Measurements from ENCODE around the gene STPG1. TPM values are rescaled to one million over a fixed set of nuclear protein-coding genes. Genes with fewer than 3 reads are reported as not detected.

Gene STPG1
- total RNA-seq, 1 experiment from 2014 or later, result 9.2 TPM

DNA sequence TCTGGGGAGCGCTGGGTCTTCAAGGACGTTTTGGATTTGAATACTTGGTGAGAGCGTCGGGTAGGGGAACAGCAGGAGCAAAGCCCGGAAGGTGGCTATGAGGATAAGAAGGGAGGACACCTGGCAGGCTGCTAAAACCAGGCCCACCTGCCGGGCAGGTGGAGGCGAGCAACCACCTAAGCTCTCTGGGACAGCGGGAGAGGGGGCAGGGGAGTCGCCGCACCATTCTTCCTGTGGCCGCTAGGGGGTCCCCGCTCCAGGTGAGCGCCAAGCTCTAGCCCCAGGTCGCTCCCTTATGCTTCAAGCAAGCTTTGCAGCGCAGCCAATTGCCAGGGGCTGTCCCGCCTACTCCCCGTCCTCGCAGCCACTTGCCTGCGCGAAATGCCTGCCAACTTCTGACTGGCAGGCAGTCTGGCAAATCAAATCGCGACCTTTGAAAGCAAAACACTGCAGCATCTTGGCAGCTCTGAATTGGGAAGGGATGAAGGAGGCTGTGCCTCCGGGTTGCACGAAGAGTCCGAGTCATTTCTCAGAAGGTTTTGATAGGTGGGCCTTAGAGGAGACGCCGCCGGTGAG, 1.8 kb upstream of the STPG1 start, which contains the start of gene NIPAL3:
TSS of gene NIPAL3 (plus strand) at position 469 of the 576 bp plus-strand sequence. CDS start 3,746 bp downstream, outside the sequence.
- Histone ChIP-seq H3K4me2 (ENCODE audit: low read depth, low read length, poor library complexity, severe bottlenecking) (peak within 1 kb of the TSS; percentile 81), H3K9me2 (replicated peaks; ENCODE audit: insufficient read depth, low read length) (no peaks in the 10 kb centered on the region), H3K27me3 (ENCODE audit: low read length) (no peaks in the 10 kb centered on the region), H2AFZ (ENCODE audit: low read length) (peak within 1 kb of the TSS; percentile 74), H3K9ac (ENCODE audit: low read length) (peak within 1 kb of the TSS; percentile 72), H3K4me3 (ENCODE audit: low read length) (peak within 1 kb of the TSS; percentile 81), H4K20me1 (ENCODE audit: insufficient read depth, low read depth, low read length) (no peaks in the 10 kb centered on the region), H3K4me1 (ENCODE audit: low read length) (peaks cover 42% of the 10 kb centered on the region), H3K79me2 (ENCODE audit: low read length) (peaks cover 53% of the 10 kb centered on the region), H3K36me3 (ENCODE audit: insufficient read depth, low read length) (no peaks in the 10 kb centered on the region), H3K27ac (ENCODE audit: low read length) (peak within 1 kb of the TSS; percentile 36; the same call in 1 of the 2 replicates), H3K9me3 (ENCODE audit: low read length) (no peaks in the 10 kb centered on the region)
- DNase-seq, result peak; percentile 99

- Histone ChIP-seq H3K79me2 (ENCODE audit: low read length) (peaks cover 54% of the 10 kb centered on the region), H3K9me2 (replicated peaks; ENCODE audit: insufficient read depth, low read length) (no peaks in the 10 kb centered on the region), H3K9me3 (ENCODE audit: low read length) (no peaks in the 10 kb centered on the region), H3K36me3 (ENCODE audit: insufficient read depth, low read length) (no peaks in the 10 kb centered on the region), H2AFZ (ENCODE audit: low read length) (peak overlapping the region; percentile 51; the same call in 1 of the 2 replicates), H3K4me1 (ENCODE audit: low read length) (peaks cover 42% of the 10 kb centered on the region), H3K9ac (ENCODE audit: low read length) (no peak overlapping the region), H3K4me3 (ENCODE audit: low read length) (peak overlapping the region; percentile 49; the same call in 1 of the 2 replicates), H3K27ac (ENCODE audit: low read length) (no peak overlapping the region), H3K4me2 (ENCODE audit: low read depth, low read length, poor library complexity, severe bottlenecking) (peak overlapping the region; percentile 53), H3K27me3 (ENCODE audit: low read length) (no peaks in the 10 kb centered on the region), H4K20me1 (ENCODE audit: insufficient read depth, low read depth, low read length) (no peaks in the 10 kb centered on the region)
- DNase-seq, result no peak
Observed at GRCh38 chr1:24414775-24415333, 1.3 kb upstream of the STPG1 start.

DNA sequence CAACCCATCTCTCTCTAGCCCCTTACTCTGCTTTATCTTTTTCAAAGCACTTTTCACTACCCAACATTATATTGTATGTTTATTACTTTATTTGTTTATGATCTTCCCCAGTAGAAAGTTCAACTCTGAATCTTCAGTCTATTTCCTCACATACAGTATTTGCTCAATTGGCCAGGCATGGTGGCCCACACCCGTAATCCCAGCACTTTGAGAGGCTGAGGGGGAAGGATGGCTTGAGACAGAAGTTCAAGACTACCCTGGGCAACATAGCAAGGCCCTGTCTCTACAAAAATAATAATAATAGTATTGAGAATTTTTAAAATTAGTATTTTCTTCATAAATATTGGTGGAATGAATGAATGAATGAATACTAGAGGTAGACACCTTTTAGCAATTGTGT, 1.2 kb downstream of the STPG1 start:
- Histone ChIP-seq H3K79me2 (ENCODE audit: low read length) (peaks cover 36% of the 10 kb centered on the region), H2AFZ (ENCODE audit: low read length) (no peak overlapping the region), H3K4me1 (ENCODE audit: low read length) (peaks cover 34% of the 10 kb centered on the region), H3K4me2 (ENCODE audit: low read depth, low read length, poor library complexity, severe bottlenecking) (peak overlapping the region; percentile 90), H3K27ac (ENCODE audit: low read length) (no peak overlapping the region), H3K27me3 (ENCODE audit: low read length) (no peaks in the 10 kb centered on the region), H3K9ac (ENCODE audit: low read length) (peak overlapping the region; percentile 80), H3K36me3 (ENCODE audit: insufficient read depth, low read length) (no peaks in the 10 kb centered on the region), H3K4me3 (ENCODE audit: low read length) (peak overlapping the region; percentile 84), H4K20me1 (ENCODE audit: insufficient read depth, low read depth, low read length) (no peaks in the 10 kb centered on the region), H3K9me3 (ENCODE audit: low read length) (no peaks in the 10 kb centered on the region), H3K9me2 (replicated peaks; ENCODE audit: insufficient read depth, low read length) (no peaks in the 10 kb centered on the region)
- DNase-seq, result no peak

DNA sequence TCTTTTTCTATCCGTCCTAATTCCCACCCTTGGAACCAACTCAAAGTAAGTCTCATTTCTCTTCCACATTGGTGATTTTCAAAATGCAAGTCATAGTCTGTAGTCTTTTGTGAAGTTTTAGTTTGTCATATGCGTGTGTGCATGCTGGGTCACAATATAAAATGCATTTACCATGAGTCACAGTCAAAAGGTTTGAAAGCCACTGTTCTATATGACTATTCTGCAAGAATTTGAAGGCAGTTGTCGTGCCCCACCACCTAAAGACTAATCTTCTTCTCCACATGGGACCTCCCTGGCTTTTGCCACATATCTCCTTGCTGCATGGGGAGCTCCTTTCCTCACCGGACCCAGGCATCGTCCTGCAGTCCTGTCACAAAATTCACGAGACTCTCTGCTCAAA, 1.6 kb downstream of the STPG1 start:
- Histone ChIP-seq H4K20me1 (ENCODE audit: insufficient read depth, low read depth, low read length) (no peaks in the 10 kb centered on the region), H3K36me3 (ENCODE audit: insufficient read depth, low read length) (no peaks in the 10 kb centered on the region), H3K4me2 (ENCODE audit: low read depth, low read length, poor library complexity, severe bottlenecking) (peak overlapping the region; percentile 90), H2AFZ (ENCODE audit: low read length) (no peak overlapping the region), H3K9ac (ENCODE audit: low read length) (no peak overlapping the region), H3K27me3 (ENCODE audit: low read length) (no peaks in the 10 kb centered on the region), H3K4me1 (ENCODE audit: low read length) (peaks cover 30% of the 10 kb centered on the region), H3K4me3 (ENCODE audit: low read length) (no peak overlapping the region), H3K9me2 (replicated peaks; ENCODE audit: insufficient read depth, low read length) (no peaks in the 10 kb centered on the region), H3K79me2 (ENCODE audit: low read length) (peaks cover 31% of the 10 kb centered on the region), H3K27ac (ENCODE audit: low read length) (no peak overlapping the region), H3K9me3 (ENCODE audit: low read length) (no peaks in the 10 kb centered on the region)
- no peak for DNase-seq

DNA sequence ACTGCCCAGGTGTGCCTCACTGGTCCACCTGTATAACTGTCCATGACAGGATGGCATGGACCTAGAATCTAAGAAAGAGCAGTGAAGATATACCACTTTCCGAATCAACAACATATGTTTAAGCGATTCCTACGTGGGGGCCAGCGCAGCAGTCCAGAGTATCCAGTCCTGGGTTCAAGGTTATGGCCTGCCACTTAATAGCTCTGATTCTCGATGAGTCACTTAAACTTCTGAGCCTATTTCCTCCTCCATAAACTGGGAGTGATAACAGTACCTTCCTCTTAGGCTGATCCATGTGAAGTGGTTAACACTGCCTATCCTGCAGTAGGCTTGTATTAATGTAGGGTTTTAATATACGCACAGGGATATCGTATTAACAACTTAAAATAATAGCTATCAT, 2.8 kb downstream of the STPG1 start:
- Histone ChIP-seq H3K79me2 (ENCODE audit: low read length) (peaks cover 19% of the 10 kb centered on the region; the same call in 1 of the 2 replicates), H4K20me1 (ENCODE audit: insufficient read depth, low read depth, low read length) (no peaks in the 10 kb centered on the region), H3K36me3 (ENCODE audit: insufficient read depth, low read length) (no peaks in the 10 kb centered on the region), H3K27ac (ENCODE audit: low read length) (no peak overlapping the region), H3K4me3 (ENCODE audit: low read length) (no peak overlapping the region), H3K9ac (ENCODE audit: low read length) (no peak overlapping the region), H3K4me1 (ENCODE audit: low read length) (peaks cover 24% of the 10 kb centered on the region), H2AFZ (ENCODE audit: low read length) (no peak overlapping the region), H3K4me2 (ENCODE audit: low read depth, low read length, poor library complexity, severe bottlenecking) (no peak overlapping the region), H3K9me2 (replicated peaks; ENCODE audit: insufficient read depth, low read length) (no peaks in the 10 kb centered on the region), H3K27me3 (ENCODE audit: low read length) (no peaks in the 10 kb centered on the region), H3K9me3 (ENCODE audit: low read length) (no peaks in the 10 kb centered on the region)
- no peak for DNase-seq

GRCh38 chr1:24409535-24409934, 4.0 kb downstream of the STPG1 start:
- no peaks in the 10 kb centered on the region for H3K9me3 ChIP-seq (ENCODE audit: low read length)
- no peak overlapping the region for H3K4me2 ChIP-seq (ENCODE audit: low read depth, low read length, poor library complexity, severe bottlenecking)
- H3K4me3 ChIP-seq (ENCODE audit: low read length), result no peak overlapping the region
- no peak overlapping the region for H2AFZ ChIP-seq (ENCODE audit: low read length)
- H3K27ac ChIP-seq (ENCODE audit: low read length), result no peak overlapping the region
- H3K79me2 ChIP-seq (ENCODE audit: low read length), result peaks cover 19% of the 10 kb centered on the region; the same call in 1 of the 2 replicates
- no peak for DNase-seq
- H3K36me3 ChIP-seq (ENCODE audit: insufficient read depth, low read length), result no peaks in the 10 kb centered on the region
- no peak overlapping the region for H3K9ac ChIP-seq (ENCODE audit: low read length)
- H4K20me1 ChIP-seq (ENCODE audit: insufficient read depth, low read depth, low read length), result no peaks in the 10 kb centered on the region
- no peaks in the 10 kb centered on the region for H3K9me2 ChIP-seq (replicated peaks; ENCODE audit: insufficient read depth, low read length)
- H3K27me3 ChIP-seq (ENCODE audit: low read length), result no peaks in the 10 kb centered on the region
- H3K4me1 ChIP-seq (ENCODE audit: low read length), result peaks cover 18% of the 10 kb centered on the region

- Histone ChIP-seq H3K4me1 (ENCODE audit: low read length) (peaks cover under 1% of the 10 kb centered on the region; the same call in 1 of the 2 replicates), H3K9me3 (ENCODE audit: low read length) (no peaks in the 10 kb centered on the region)
Observed at GRCh38 chr1:24406788-24407187, 6.8 kb downstream of the STPG1 start.

GRCh38 chr1:24403806-24404205, 9.8 kb downstream of the STPG1 start:
- H3K27me3 ChIP-seq (ENCODE audit: low read length), result no peaks in the 10 kb centered on the region
- H3K9ac ChIP-seq (ENCODE audit: low read length), result no peak overlapping the region
- H3K36me3 ChIP-seq (ENCODE audit: insufficient read depth, low read length), result peaks cover 5% of the 10 kb centered on the region; the same call in 1 of the 2 replicates
- no peaks in the 10 kb centered on the region for H3K9me3 ChIP-seq (ENCODE audit: low read length)
- H3K27ac ChIP-seq (ENCODE audit: low read length), result no peak overlapping the region
- H4K20me1 ChIP-seq (ENCODE audit: insufficient read depth, low read depth, low read length), result no peaks in the 10 kb centered on the region
- H2AFZ ChIP-seq (ENCODE audit: low read length), result no peak overlapping the region
- DNase-seq, result no peak
- no peaks in the 10 kb centered on the region for H3K79me2 ChIP-seq (ENCODE audit: low read length)
- no peak overlapping the region for H3K4me3 ChIP-seq (ENCODE audit: low read length)
- H3K9me2 ChIP-seq (replicated peaks; ENCODE audit: insufficient read depth, low read length), result no peaks in the 10 kb centered on the region
- H3K4me1 ChIP-seq (ENCODE audit: low read length), result no peaks in the 10 kb centered on the region
- no peak overlapping the region for H3K4me2 ChIP-seq (ENCODE audit: low read depth, low read length, poor library complexity, severe bottlenecking)

More at GRCh38 chr1:24406788-24407187, 6.8 kb downstream of the STPG1 start:
- Histone ChIP-seq H3K79me2 (ENCODE audit: low read length) (peaks cover 9% of the 10 kb centered on the region; the same call in 1 of the 2 replicates), H3K36me3 (ENCODE audit: insufficient read depth, low read length) (no peaks in the 10 kb centered on the region), H4K20me1 (ENCODE audit: insufficient read depth, low read depth, low read length) (no peaks in the 10 kb centered on the region), H3K27ac (ENCODE audit: low read length) (no peak overlapping the region), H2AFZ (ENCODE audit: low read length) (no peak overlapping the region), H3K4me3 (ENCODE audit: low read length) (no peak overlapping the region), H3K9me2 (replicated peaks; ENCODE audit: insufficient read depth, low read length) (no peaks in the 10 kb centered on the region), H3K9ac (ENCODE audit: low read length) (no peak overlapping the region), H3K4me2 (ENCODE audit: low read depth, low read length, poor library complexity, severe bottlenecking) (no peak overlapping the region), H3K27me3 (ENCODE audit: low read length) (no peaks in the 10 kb centered on the region)
- no peak for DNase-seq

All from Karpas-422 (cell line).